Activated CD8-positive, alpha-beta T cell treated with anti-CD3 and anti-CD28 coated beads, Interleukin-2, amount 10 ng/mL, durations not matched to agents 7 days and 5 days (primary cell): Measurements from ENCODE around the gene SLC16A1. TPM values are rescaled to one million over a fixed set of nuclear protein-coding genes. Genes with fewer than 3 reads are reported as not detected.

Experiments
- ATAC-seq: fragments of 150-1000 bp; cut with Tn5 transposase; one replicate; pipeline ENCODE4 v1.10.0; 2021; ENCODE audit warnings: moderate library complexity
- CTCF ChIA-PET: fragments of 350-600 bp; sonication (Branson Sonifier 250); formaldehyde crosslinking; loops from one replicate; lab custom pipeline; 2021; ENCODE audit warnings: antibody characterized with exemption; lab: Charles Lee
- POLR2A ChIA-PET: fragments of 350-600 bp; sonication (Branson Sonifier 250); formaldehyde crosslinking; loops from one replicate; lab custom pipeline; 2021; ENCODE audit warnings: antibody characterized with exemption; lab: Charles Lee
- DNase-seq: peaks from one replicate; pipeline ENCODE4 v3.0.0-alpha.2; 2020
- H3K27ac Mint-ChIP-seq: one replicate; pipeline ENCODE4 v1.8.0; 2021; ENCODE audit warnings: mild to moderate bottlenecking, mixed read lengths
- H3K27me3 Mint-ChIP-seq: one replicate; pipeline ENCODE4 v1.8.0; 2021; ENCODE audit warnings: low read depth, mixed read lengths
- H3K36me3 Mint-ChIP-seq: one replicate; pipeline ENCODE4 v1.8.0; 2021; ENCODE audit warnings: low read depth, mixed read lengths
- H3K4me1 Mint-ChIP-seq: one replicate; pipeline ENCODE4 v1.8.0; 2021; ENCODE audit warnings: low read depth, mixed read lengths
- H3K4me3 Mint-ChIP-seq: one replicate; pipeline ENCODE4 v1.8.0; 2021; ENCODE audit warnings: mild to moderate bottlenecking, mixed read lengths
- H3K9me3 Mint-ChIP-seq: one replicate; pipeline ENCODE4 v1.8.0; 2022; ENCODE audit warnings: mixed read lengths; ENCODE audit not compliant: insufficient read depth
- total RNA-seq, 2 experiments: library from RNA; stranded (reverse); gene quantifications; one replicate each; pipeline ENCODE4 v1.2.3, GENCODE V29; 2021

SLC16A1 gene
- total RNA-seq, 2 experiments from 2014 or later, result 53.0 to 54.5 TPM

GRCh38 chr1:112878321-112878720 lies 77.7 kb downstream of the SLC16A1 start:
- DNase-seq, result no peak
- Mint-ChIP-seq H3K4me3 (no peak overlapping the region), H3K4me1 (peaks cover 10% of the 10 kb centered on the region), H3K9me3 (no peaks in the 10 kb centered on the region), H3K36me3 (no peaks in the 10 kb centered on the region), H3K27ac (no peak overlapping the region), H3K27me3 (peaks cover 22% of the 10 kb centered on the region)
- CTCF ChIA-PET, result interaction anchor here (2.8 to 6.0 kb wide), 2 partner anchors 164 to 195 kb away, joined by 15 to 67 read pairs; partner anchors contain the start of gene LRIG2
- no peak for ATAC-seq
- POLR2A ChIA-PET, result no interaction called here

- POLR2A ChIA-PET, result no interaction called here
- H3K36me3 Mint-ChIP-seq, result no peaks in the 10 kb centered on the region
- H3K4me3 Mint-ChIP-seq, result no peak overlapping the region
- H3K27ac Mint-ChIP-seq, result no peak overlapping the region
- peaks cover 22% of the 10 kb centered on the region for H3K27me3 Mint-ChIP-seq
- no peaks in the 10 kb centered on the region for H3K9me3 Mint-ChIP-seq
- DNase-seq, result no peak
- CTCF ChIA-PET, result interaction anchor here (6.0 kb wide), 1 partner anchor 196 kb away, joined by 67 read pairs; the partner anchor contains the start of gene LRIG2
- H3K4me1 Mint-ChIP-seq, result peaks cover 10% of the 10 kb centered on the region
- no peak for ATAC-seq
Measured at GRCh38 chr1:112877750-112878149, 78.2 kb downstream of the SLC16A1 start.

GRCh38 chr1:112876315-112876714 lies 79.7 kb downstream of the SLC16A1 start:
- no peak for DNase-seq
- POLR2A ChIA-PET, result no interaction called here
- Mint-ChIP-seq H3K4me1 (peaks cover 10% of the 10 kb centered on the region), H3K27me3 (peaks cover 30% of the 10 kb centered on the region), H3K4me3 (no peak overlapping the region), H3K9me3 (no peaks in the 10 kb centered on the region), H3K27ac (no peak overlapping the region), H3K36me3 (no peaks in the 10 kb centered on the region)
- CTCF ChIA-PET, result interaction anchor here (0.9 kb wide), 1 partner anchor 196 kb away, joined by 3 read pairs; the partner anchor contains the start of gene LRIG2
- ATAC-seq, result no peak

- Mint-ChIP-seq H3K36me3 (no peaks in the 10 kb centered on the region), H3K27me3 (peaks cover 26% of the 10 kb centered on the region), H3K9me3 (no peaks in the 10 kb centered on the region), H3K4me1 (peaks cover 35% of the 10 kb centered on the region), H3K27ac (no peak overlapping the region), H3K4me3 (no peak overlapping the region)
- ATAC-seq, result no peak
- CTCF ChIA-PET, result no interaction called here
- DNase-seq, result no peak
- POLR2A ChIA-PET, result interaction anchor here (1.0 kb wide), 1 partner anchor 33 kb away, joined by 3 read pairs; no protein-coding TSS in a partner anchor
Measured at GRCh38 chr1:112872551-112872962, 83.4 kb downstream of the SLC16A1 start.

GRCh38 chr1:112870887-112871646 lies 84.9 kb downstream of the SLC16A1 start:
- Mint-ChIP-seq H3K36me3 (no peaks in the 10 kb centered on the region), H3K27ac (no peak overlapping the region), H3K4me3 (no peak overlapping the region), H3K9me3 (no peaks in the 10 kb centered on the region), H3K4me1 (peaks cover 35% of the 10 kb centered on the region), H3K27me3 (peaks cover 26% of the 10 kb centered on the region)
- ATAC-seq, result no peak
- ChIA-PET POLR2A (interaction anchor here (0.7 kb wide), 1 partner anchor 580 kb away, joined by 3 read pairs; no protein-coding TSS in a partner anchor), CTCF (interaction anchor here (1.8 kb wide), 2 partner anchors 9 to 202 kb away, joined by 5 to 8 read pairs; partner anchors contain the start of gene LRIG2)
- DNase-seq, result no peak

GRCh38 chr1:112869895-112870294 lies 86.1 kb downstream of the SLC16A1 start:
- H3K9me3 Mint-ChIP-seq, result no peaks in the 10 kb centered on the region
- no peaks in the 10 kb centered on the region for H3K36me3 Mint-ChIP-seq
- no peak overlapping the region for H3K27ac Mint-ChIP-seq
- H3K4me3 Mint-ChIP-seq, result no peak overlapping the region
- peaks cover 22% of the 10 kb centered on the region for H3K27me3 Mint-ChIP-seq
- ChIA-PET POLR2A (no interaction called here), CTCF (no interaction called here)
- H3K4me1 Mint-ChIP-seq, result peaks cover 33% of the 10 kb centered on the region
- ATAC-seq, result peak; percentile 61
- DNase-seq, result peak; percentile 36

GRCh38 chr1:112868191-112868590 lies 87.8 kb downstream of the SLC16A1 start:
- DNase-seq (no peak), ATAC-seq (no peak)
- H3K27ac Mint-ChIP-seq, result no peak overlapping the region
- ChIA-PET CTCF (no interaction called here), POLR2A (no interaction called here)
- H3K36me3 Mint-ChIP-seq, result no peaks in the 10 kb centered on the region
- no peaks in the 10 kb centered on the region for H3K9me3 Mint-ChIP-seq
- H3K4me1 Mint-ChIP-seq, result peaks cover 34% of the 10 kb centered on the region
- peaks cover 22% of the 10 kb centered on the region for H3K27me3 Mint-ChIP-seq
- no peak overlapping the region for H3K4me3 Mint-ChIP-seq

- Mint-ChIP-seq H3K4me3 (no peak overlapping the region), H3K27ac (no peak overlapping the region), H3K36me3 (no peaks in the 10 kb centered on the region), H3K27me3 (peaks cover 20% of the 10 kb centered on the region), H3K9me3 (no peaks in the 10 kb centered on the region), H3K4me1 (peaks cover 38% of the 10 kb centered on the region)
- ChIA-PET POLR2A (no interaction called here), CTCF (no interaction called here)
- ATAC-seq (no peak), DNase-seq (no peak)
Measured at GRCh38 chr1:112866981-112867380, 89.0 kb downstream of the SLC16A1 start.

GRCh38 chr1:112866151-112866550 lies 89.8 kb downstream of the SLC16A1 start:
- Mint-ChIP-seq H3K27ac (no peak overlapping the region), H3K9me3 (no peaks in the 10 kb centered on the region), H3K4me1 (peaks cover 37% of the 10 kb centered on the region), H3K4me3 (no peak overlapping the region), H3K27me3 (peaks cover 13% of the 10 kb centered on the region), H3K36me3 (no peaks in the 10 kb centered on the region)
- DNase-seq (no peak), ATAC-seq (no peak)
- POLR2A ChIA-PET, result no interaction called here
- CTCF ChIA-PET, result no interaction called here

- POLR2A ChIA-PET, result no interaction called here
- Mint-ChIP-seq H3K27ac (no peak overlapping the region), H3K9me3 (no peaks in the 10 kb centered on the region), H3K36me3 (no peaks in the 10 kb centered on the region), H3K4me1 (peaks cover 14% of the 10 kb centered on the region), H3K4me3 (no peak overlapping the region), H3K27me3 (peaks cover 3% of the 10 kb centered on the region)
- CTCF ChIA-PET, result no interaction called here
- ATAC-seq, result no peak
- no peak for DNase-seq
Measured at GRCh38 chr1:112862753-112863426, 93.1 kb downstream of the SLC16A1 start.
